NCI-H82 treated with DMSO at 0.1 percent for 48 hours (cell line): ENCODE measurements around the gene DNAJC13.

Experiments
- DNase-seq: peaks from one replicate; lab custom pipeline; 2025; ENCODE audit not compliant: unreplicated experiment; lab: John Stamatoyannopoulos, UW

The DNAJC13 gene

GRCh38 chr3:132457286-132457685 lies 40.0 kb downstream of the DNAJC13 start:
- DNase-seq = no peak

GRCh38 chr3:132459551-132459950 lies 42.2 kb downstream of the DNAJC13 start:
- DNase-seq = no peak

DNA sequence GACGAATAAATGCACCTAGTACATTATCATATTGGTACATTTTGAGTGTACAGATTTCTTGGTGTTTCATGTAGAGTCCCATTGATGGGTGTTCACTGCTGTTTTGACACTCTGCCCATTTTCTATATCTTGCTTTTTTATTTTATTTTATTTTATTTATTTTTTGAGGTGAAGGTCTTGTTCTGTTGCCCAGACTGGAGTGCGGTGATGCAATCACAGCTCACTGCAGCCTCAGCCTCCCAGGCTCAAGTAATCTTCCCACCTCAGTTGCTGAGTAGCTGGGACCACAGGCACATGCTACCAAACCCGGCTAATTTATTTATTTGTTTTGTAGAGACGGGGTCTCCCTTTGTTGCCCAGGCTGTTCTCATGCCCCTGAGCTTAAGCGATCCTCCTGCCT lies 44.2 kb downstream of the DNAJC13 start:
- no peak for DNase-seq

GRCh38 chr3:132464066-132464465 lies 46.8 kb downstream of the DNAJC13 start:
- peak; percentile 24 for DNase-seq

DNA sequence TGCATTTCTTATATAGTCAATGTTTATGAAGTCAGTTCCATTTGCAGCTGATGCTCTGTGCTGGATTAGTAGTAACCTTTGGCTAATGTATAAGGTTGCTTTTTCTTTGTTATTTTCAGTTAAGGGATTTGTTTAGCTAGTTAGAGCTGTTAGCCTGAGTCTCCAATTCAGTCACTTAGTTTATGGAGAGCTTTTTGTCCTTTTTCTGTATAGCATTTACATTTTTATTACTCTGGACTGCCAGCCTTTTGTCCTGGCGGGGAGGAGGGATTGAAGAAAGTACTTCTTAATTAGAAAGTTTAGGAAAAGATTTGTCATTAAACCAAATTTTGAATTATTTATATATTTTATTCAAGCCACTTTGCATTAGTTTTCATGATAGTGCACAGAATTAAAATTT lies 52.0 kb downstream of the DNAJC13 start:
- peak; percentile 35 for DNase-seq

DNA sequence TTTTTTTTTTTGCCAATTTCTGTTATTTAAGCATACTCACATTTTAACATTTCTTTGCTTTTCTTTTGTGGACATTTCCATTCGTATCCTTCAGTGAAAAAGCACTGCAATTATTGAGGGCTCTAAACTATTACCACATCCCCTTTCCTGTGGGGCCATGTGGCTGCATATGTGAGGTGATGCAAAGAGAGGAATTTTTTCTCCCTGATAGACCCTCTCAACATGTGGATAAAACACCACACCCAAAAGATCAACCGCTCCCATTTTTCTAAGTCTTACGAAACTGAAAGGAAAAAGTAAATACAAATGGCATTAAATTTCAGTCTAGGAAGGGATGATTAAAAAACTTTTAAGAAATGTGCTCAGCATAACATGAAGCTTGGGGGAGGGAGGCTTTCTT lies 68.8 kb downstream of the DNAJC13 start:
- DNase-seq = no peak

DNA sequence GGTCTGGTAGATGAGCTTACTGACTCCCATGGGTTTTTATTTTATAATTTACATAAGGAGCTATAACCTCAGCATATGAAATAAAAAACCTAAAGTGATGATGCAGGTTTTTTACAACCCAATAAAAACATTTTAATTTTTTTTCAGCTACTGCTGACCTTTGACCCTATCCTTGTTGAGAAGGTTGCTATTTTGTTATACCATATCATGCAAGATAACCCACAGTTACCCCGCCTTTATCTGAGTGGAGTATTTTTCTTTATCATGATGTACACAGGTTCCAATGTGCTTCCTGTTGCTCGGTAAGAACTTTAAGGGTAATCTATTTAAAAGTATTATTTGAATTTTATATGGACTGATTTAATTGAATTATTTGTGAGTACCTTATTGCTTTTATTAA lies 70.8 kb downstream of the DNAJC13 start:
- DNase-seq = no peak

- no peak for DNase-seq
Measured at GRCh38 chr3:132499071-132499470, 81.8 kb downstream of the DNAJC13 start.

GRCh38 chr3:132503559-132503958 lies 86.3 kb downstream of the DNAJC13 start:
- DNase-seq = no peak

- DNase-seq = no peak
Measured at GRCh38 chr3:132504375-132504933, 87.2 kb downstream of the DNAJC13 start.

DNA sequence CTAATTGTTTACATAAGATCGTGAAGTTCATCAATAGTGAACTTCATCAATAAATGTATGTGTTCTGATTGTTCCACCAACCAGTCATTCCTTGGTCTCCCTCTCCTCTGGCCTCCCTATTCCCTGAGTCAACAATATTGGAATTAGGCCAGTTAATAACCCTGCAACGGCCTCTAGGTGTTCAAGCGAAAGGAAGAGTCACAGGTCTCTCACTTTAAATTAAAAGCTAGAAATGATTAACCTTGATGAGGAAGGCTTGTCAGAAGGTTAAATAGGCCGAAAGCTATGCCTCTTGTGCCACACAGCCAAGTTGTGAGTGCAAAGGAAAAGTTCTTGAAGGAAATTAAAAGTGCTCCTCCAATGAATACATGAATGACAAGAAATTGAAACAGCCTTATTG lies 90.4 kb downstream of the DNAJC13 start:
- DNase-seq = no peak

GRCh38 chr3:132509096-132509495 lies 91.8 kb downstream of the DNAJC13 start:
- DNase-seq = no peak

- DNase-seq = no peak
Measured at GRCh38 chr3:132509506-132509905, 92.2 kb downstream of the DNAJC13 start.

DNA sequence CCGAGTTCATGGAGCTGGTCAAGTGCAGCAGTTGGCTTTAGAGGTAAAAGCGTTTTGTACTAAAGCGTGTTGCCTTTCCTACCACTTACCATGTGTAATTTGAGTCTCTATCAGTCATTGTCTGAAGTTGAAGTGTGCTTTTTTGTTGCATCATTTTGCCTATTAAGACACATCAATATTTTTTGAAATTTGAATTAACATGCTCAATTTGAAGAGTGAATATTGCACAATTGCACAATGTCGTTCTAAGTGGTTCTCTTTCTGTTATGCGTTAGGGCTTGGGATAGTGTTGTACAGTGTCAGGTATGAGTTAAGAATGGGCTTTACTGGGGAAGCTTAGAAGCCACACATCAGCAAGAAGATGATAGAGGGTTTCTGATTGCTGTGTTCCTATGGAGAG lies 95.8 kb downstream of the DNAJC13 start:
- DNase-seq = no peak

DNA sequence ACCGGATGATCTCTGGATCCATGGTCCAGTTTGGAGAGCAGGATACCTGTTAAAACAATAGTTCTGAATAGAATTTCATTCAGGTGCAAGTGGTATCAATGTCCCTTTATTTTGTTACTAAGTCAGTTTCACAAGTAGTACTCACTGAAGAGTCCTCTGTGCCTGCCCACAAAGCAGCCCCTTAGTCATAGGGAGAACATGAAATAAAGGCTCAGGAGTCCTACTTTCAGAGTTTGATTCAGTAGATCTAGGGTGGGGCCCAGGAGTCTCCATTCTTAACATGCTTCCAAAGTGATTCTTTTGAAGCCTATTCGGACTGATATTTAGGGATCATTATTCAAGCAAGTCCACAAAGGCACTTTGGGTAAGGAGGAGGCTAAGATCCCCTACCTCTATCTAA lies 100.0 kb downstream of the DNAJC13 start:
- DNase-seq = no peak

DNA sequence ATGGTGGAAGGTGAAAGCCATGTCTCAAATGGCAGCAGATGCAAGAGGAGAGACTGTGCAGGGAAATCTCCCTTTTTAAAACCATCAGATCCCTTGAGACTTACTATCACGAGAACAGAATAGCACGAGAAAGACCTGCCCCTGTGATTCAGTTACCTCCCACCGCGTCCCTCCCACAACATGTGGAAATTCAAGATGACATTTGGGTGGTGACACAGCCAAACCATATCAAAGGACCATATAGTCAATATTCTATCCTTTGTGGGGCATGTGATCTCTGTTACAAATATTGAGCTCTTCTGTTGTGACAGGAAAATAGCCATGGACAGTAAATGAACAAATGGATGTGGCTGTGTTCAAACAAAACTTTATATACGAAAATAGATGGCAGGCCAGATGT lies 102.6 kb downstream of the DNAJC13 start:
- no peak for DNase-seq

- DNase-seq = no peak
Measured at GRCh38 chr3:132521901-132522300, 104.6 kb downstream of the DNAJC13 start.

- no peak for DNase-seq
Measured at GRCh38 chr3:132522353-132522752, 105.1 kb downstream of the DNAJC13 start.

DNA sequence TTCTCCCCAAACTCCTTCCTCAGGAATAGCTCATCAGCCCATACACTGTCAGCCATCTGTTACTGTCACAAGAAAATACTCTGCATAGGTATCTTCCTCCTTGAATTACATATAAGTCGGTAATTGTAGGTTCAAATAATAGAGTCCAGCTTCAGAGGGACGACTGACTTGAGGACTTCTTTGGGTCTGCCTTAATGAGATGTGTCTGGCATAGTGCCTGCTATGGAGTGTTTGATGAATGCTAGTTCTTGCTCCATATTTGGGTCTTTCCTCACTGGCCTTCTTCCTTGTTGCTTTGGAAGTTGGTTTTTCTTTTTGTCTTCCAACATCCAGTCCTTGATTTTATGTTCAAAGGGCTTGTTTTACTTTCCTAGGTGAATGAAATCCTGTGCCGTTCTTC lies 113.3 kb downstream of the DNAJC13 start:
- no peak for DNase-seq

GRCh38 chr3:132535575-132536441 lies 118.5 kb downstream of the DNAJC13 start:
- DNase-seq = peak; percentile 40

DNA sequence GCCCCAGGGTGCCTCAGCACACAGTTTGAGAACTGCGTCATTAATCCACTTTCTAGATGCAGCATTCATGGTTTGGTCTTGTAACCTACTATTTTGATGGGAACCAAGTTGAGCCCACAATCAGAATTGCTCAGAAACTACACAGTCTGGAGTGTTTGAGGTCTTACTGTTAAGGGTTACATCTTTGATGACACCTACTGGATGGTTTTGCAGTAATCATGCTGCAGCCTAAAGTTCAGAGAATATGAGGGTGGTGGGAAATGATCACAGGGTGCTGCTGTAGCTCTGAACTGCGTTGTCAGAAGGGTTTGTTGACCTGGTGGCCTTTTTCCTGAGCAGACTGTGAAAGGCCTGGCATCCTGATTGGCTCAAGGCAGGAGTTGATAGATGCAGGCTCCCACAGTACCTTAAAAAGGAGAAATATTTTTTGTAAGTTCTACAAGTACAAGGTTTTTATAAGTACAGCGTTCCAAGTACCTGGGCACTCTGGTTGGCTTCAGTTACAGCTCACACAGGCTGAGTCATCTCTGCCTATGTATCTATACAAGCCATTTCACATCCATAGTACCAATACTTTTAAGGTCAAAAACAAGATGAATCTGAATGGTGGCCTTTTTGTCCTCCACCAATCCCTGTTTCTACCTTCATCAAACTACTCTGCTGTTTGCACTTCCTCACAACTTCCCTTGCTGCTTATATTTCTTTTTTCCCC lies 119.3 kb downstream of the DNAJC13 start:
- no peak for DNase-seq

DNA sequence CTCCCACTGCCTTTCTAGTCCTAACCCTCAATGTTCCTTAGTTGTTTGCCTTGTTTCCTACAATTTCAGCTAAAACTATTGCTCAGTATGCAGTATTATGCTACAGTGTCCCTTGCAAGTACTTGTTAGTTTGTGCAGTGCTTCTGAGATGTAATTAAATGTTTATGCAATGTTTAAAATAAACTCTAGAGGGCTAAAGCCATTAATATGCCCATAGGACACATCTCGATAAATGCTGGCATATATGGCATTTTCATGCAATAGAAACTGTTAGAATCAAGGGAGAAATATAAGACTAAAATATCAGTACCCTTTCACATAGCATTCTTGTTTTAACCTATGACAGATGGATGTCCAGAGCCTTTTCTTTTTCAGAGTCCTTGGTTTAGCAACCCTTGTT lies 120.0 kb downstream of the DNAJC13 start:
- DNase-seq = no peak
